ENCODE results near the gene PIKFYVE.

DNA sequence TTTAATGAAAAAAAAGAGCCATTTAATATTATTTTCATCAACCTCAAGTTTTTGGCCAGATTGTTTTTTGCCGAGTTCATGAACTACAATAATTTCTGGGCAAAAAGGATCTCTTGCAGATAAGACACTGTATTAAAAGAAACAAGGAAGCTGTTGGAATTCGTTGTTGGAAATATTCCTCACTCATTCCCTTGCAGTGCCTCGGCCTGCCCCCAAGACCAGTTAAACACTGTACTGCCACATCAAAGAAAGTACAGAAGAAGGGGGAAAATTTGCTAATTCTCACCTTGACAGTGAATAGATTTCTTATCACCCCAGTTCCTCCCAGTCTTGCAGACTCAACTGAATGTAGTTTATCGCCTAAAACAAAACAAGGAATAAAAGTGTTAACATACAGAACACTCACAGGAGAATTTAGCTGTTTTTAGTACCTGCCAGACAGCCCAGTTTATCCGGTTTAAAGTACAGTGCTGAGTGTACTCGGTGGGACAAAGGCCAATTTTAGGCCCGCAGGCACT, 12.4 kb upstream of the PIKFYVE start:
- no peak for TF ChIP-seq EZH2phosphoT487 (IDR thresholded peaks at IDR 0.05; ENCODE audit: borderline replicate concordance, low read depth, low read length)
- no peak for TF ChIP-seq CTCF (conservative IDR thresholded peaks at IDR 0.05; ENCODE audit: low read length)

Measured in OCI-LY7 (cell line).